Panc1 (cell line): ENCODE measurements around the gene MGRN1. TPM values are rescaled to one million over a fixed set of nuclear protein-coding genes. Genes with fewer than 3 reads are reported as not detected.
"Not testable (repeated sequence)": the region's sequence is repeated elsewhere in the genome, so short reads cannot be mapped to it uniquely, and the experiment has no call there.

Experiments used
- ATAC-seq: fragments of 200-7000 bp; cut with Tn5 transposase; 2 replicates; pipeline ENCODE4 v1.9.1; 2020; ENCODE audit warnings: mild to moderate bottlenecking, moderate library complexity
- BruUV-seq: library from RNA; stranded (reverse); fragments of 400-500 nt; replicated peaks from 2 replicates; lab custom pipeline; 2021; lab: Mats Ljungman, UMichigan
- CTCF ChIA-PET: fragments of 300-600 bp; sonication (Branson Sonifier 250); formaldehyde crosslinking; loops from one replicate; lab custom pipeline; 2022; ENCODE audit warnings: antibody characterized with exemption; lab: Charles Lee
- POLR2A ChIA-PET: fragments of 300-600 bp; sonication (Branson Sonifier 250); formaldehyde crosslinking; loops from one replicate; lab custom pipeline; 2022; ENCODE audit warnings: antibody characterized with exemption; lab: Charles Lee
- DNase-seq: peaks from one replicate; pipeline ENCODE4 v3.0.0-alpha.2; 2010; ENCODE audit warnings: low read depth, low spot score
- H3K27ac ChIP-seq: 2 replicates; pipeline ENCODE4 v1.5.1; 2011; ENCODE audit warnings: mild to moderate bottlenecking, low read length, inconsistent platforms
- H3K27me3 ChIP-seq: fragments of 200-500 bp; sonication (Bioruptor generic); 2 replicates; pipeline ENCODE4 v1.6.0; 2014; ENCODE audit warnings: low read length, inconsistent platforms; ENCODE audit not compliant: control insufficient read depth, insufficient read depth
- H3K36me3 ChIP-seq: fragments of 200-500 bp; sonication (Bioruptor generic); 2 replicates; pipeline ENCODE4 v1.5.1; 2014; ENCODE audit warnings: inconsistent platforms, mild to moderate bottlenecking, low read length, moderate library complexity; ENCODE audit not compliant: control insufficient read depth, insufficient read depth
- H3K4me1 ChIP-seq: 2 replicates; pipeline ENCODE4 v1.5.1; 2011; ENCODE audit warnings: inconsistent platforms, mild to moderate bottlenecking, low read length, moderate library complexity; ENCODE audit not compliant: control insufficient read depth, insufficient read depth
- H3K4me3 ChIP-seq, 2 experiments: 2 replicates each; pipeline ENCODE4 v1.5.1; 2011 to 2012; ENCODE audit warnings: low read depth in 2 of 2, low read length in 2 of 2, mild to moderate bottlenecking in 2 of 2, inconsistent platforms in 1 of 2, moderate library complexity in 1 of 2
- H3K9me3 ChIP-seq: fragments of 200-500 bp; sonication (Bioruptor generic); 2 replicates; pipeline ENCODE4 v1.5.1; 2014; ENCODE audit warnings: low read depth, mild to moderate bottlenecking, inconsistent platforms, low read length, moderate library complexity; ENCODE audit not compliant: control insufficient read depth, insufficient read depth
- CTCF ChIP-seq: fragments of 450-650 bp; IDR thresholded peaks from 2 replicates; pipeline ENCODE4 v1.5.1; 2017; ENCODE audit warnings: mild to moderate bottlenecking
- REST ChIP-seq, 2 experiments: IDR thresholded peaks; 2 replicates each; pipeline ENCODE4 v1.6.1; 2011 to 2012; ENCODE audit warnings: low read depth in 2 of 2, control low read depth in 1 of 2, low read length in 1 of 2, mild to moderate bottlenecking in 1 of 2, moderate library complexity in 1 of 2; ENCODE audit not compliant: insufficient read depth in 1 of 2
- SIN3A ChIP-seq: IDR thresholded peaks from 2 replicates; pipeline ENCODE4 v1.6.1; 2012; ENCODE audit warnings: low read depth, mild to moderate bottlenecking, low read length, moderate library complexity, borderline replicate concordance; ENCODE audit not compliant: insufficient read depth
- TCF7L2 ChIP-seq: IDR thresholded peaks from 2 replicates; pipeline ENCODE4 v1.6.1; 2011; ENCODE audit warnings: mild to moderate bottlenecking, low read depth, low read length, inconsistent platforms
- in situ Hi-C: cut with HindIII; loops from 2 replicates; pipeline ENCODE4 v1.10.0; 2016; ENCODE audit warnings: low sequenced_read_pairs, low pct_unique_long_range_greater_than_20kb
- intact Hi-C: fragments of 100-400 bp; cut with micrococcal nuclease; formaldehyde crosslinking; loops from one replicate; pipeline ENCODE4 v1.10.0; 2022; ENCODE audit not compliant: unreplicated experiment
- microRNA-seq: library from miRNA; unstranded; fragments of <30 nt; microRNA quantifications from one replicate; pipeline ENCODE4 v1.1.0, GENCODE V29; 2020; ENCODE audit not compliant: unreplicated experiment
- total RNA-seq: library from RNA; stranded (reverse); gene quantifications from one replicate; pipeline ENCODE4 v1.2.1, GENCODE V29; 2021; ENCODE audit not compliant: unreplicated experiment

The MGRN1 gene
- total RNA-seq, 1 experiment from 2014 or later, result 59.7 TPM

DNA sequence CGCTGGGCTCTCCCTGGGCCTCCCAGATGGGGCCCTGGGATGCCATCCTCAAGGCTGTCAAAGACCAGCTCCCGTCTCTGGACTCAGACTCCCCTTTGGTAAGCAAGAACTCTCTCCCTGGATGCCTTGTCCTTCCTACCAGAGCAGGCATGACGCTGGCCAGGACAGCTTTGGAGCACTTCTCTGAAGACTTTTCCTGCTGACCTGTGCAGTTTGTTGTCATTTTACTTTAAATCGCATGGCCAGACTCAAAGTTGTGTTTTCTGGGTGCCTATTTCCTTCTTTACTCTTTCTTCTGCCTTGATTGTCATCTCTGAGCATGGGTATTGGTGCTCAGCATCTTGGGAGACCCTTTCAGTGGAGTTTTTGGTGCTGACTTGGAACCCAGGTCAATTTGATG is 111.9 kb downstream of the MGRN1 start:
- DNase-seq (no peak), ATAC-seq (no peak)
- Histone ChIP-seq H3K4me3 (no peak overlapping the region), H3K36me3 (peaks cover 4% of the 10 kb centered on the region; the same call in 1 of the 2 replicates), H3K9me3 (no peaks in the 10 kb centered on the region), H3K27ac (no peak overlapping the region), H3K4me1 (no peaks in the 10 kb centered on the region), H3K27me3 (no peaks in the 10 kb centered on the region)
- CTCF ChIA-PET, result no interaction called here
- POLR2A ChIA-PET, result no interaction called here
- intact Hi-C loops, result no loop called here
- no peak for TF ChIP-seq TCF7L2
- TF ChIP-seq CTCF, result no peak
- no peak for TF ChIP-seq REST (IDR thresholded peaks at IDR 0.05; ENCODE audit: insufficient read depth in 1 of 2, low read depth in 2 of 2, low read length in 1 of 2)
- in situ Hi-C loops, result no loop called here
- no TSS peak for BruUV-seq

DNA sequence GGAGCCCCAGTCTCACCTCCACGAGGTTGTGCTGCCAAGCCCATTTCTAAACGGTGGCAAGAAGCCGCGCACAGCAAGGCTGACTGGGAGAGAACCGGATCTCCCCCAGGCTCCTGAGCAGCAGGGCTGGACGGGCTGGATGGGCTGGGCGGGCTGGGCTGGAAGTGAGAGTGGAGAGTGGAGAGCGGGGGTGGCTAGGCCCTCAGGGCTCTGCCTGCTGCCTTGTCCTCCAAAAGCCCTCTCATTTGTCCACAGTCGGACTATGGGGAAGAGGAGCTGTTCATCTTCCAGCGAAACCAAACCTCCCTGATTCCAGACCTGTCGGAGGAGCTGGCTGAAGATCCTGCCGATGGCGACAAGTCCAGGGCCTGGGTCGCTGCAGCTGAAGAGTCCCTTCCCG is 112.9 kb downstream of the MGRN1 start:
- Histone ChIP-seq H3K9me3 (no peaks in the 10 kb centered on the region), H3K4me1 (no peaks in the 10 kb centered on the region), H3K27ac (no peak overlapping the region), H3K36me3 (peaks cover 4% of the 10 kb centered on the region; the same call in 1 of the 2 replicates), H3K27me3 (no peaks in the 10 kb centered on the region), H3K4me3 (no peak overlapping the region)
- no peak for DNase-seq
- TF ChIP-seq SIN3A, result no peak
- no peak for TF ChIP-seq TCF7L2
- TF ChIP-seq CTCF, result no peak
- ATAC-seq, result no peak
- intact Hi-C loops (no loop called here), in situ Hi-C loops (no loop called here)
- BruUV-seq, result no TSS peak
- ChIA-PET POLR2A (no interaction called here), CTCF (no interaction called here)

GRCh38 chr16:4738370-4738769 is 113.7 kb downstream of the MGRN1 start:
- H3K27me3 ChIP-seq, H3K9me3 ChIP-seq, H3K36me3 ChIP-seq, BruUV-seq, ATAC-seq, CTCF ChIA-PET, H3K27ac ChIP-seq, H3K4me1 ChIP-seq, in situ Hi-C loops, intact Hi-C loops, DNase-seq, H3K4me3 ChIP-seq: not testable (repeated sequence)
- POLR2A ChIA-PET, result interaction anchor here (0.5 kb wide), 1 partner anchor 86 kb away, joined by 3 read pairs; no protein-coding TSS in a partner anchor

Small RNA genes within 50 kb of the gene (microRNA-seq; reads per million reads assigned to microRNA genes)
- not detected for gene MIR6769A

Other genes with a start within 250 kb of the MGRN1 start
- gene CORO7, start 208.2 kb upstream of the MGRN1 start, total RNA-seq, result 37.5 TPM
- gene DNAJA3, start 199.0 kb upstream of the MGRN1 start, total RNA-seq, result 68.7 TPM
- 109 TPM for gene NMRAL1, start 150.2 kb upstream of the MGRN1 start, total RNA-seq
- 72.6 TPM for gene HMOX2, start 148.4 kb upstream of the MGRN1 start, total RNA-seq
- 26.8 TPM for gene CDIP1, start 86.1 kb upstream of the MGRN1 start, total RNA-seq
- gene C16orf96, start 68.5 kb upstream of the MGRN1 start, total RNA-seq, result 0.15 TPM
- 29.9 TPM for gene UBALD1, start 9.9 kb upstream of the MGRN1 start, total RNA-seq
- gene NUDT16L1, start 68.7 kb downstream of the MGRN1 start, total RNA-seq, result 42.9 TPM
- gene ANKS3, start 109.4 kb downstream of the MGRN1 start, total RNA-seq, result 26.6 TPM
- 2.3 TPM for gene DNAAF8, start 109.7 kb downstream of the MGRN1 start, total RNA-seq
- gene ZNF500, start 142.3 kb downstream of the MGRN1 start, total RNA-seq, result 25.8 TPM
- gene SEPTIN12, start 163.5 kb downstream of the MGRN1 start, total RNA-seq, result not detected
- gene SMIM22, start 170.5 kb downstream of the MGRN1 start, total RNA-seq, result not detected
- 31.9 TPM for gene ROGDI, start 177.8 kb downstream of the MGRN1 start, total RNA-seq
- 111 TPM for gene GLYR1, start 222.5 kb downstream of the MGRN1 start, total RNA-seq
- 63.1 TPM for gene UBN1, start 222.7 kb downstream of the MGRN1 start, total RNA-seq